Measurements from ENCODE around the gene SULT4A1. TPM values are rescaled to one million over a fixed set of nuclear protein-coding genes. Genes with fewer than 3 reads are reported as not detected.

SULT4A1 gene
- total and polyA plus RNA-seq, 2 of the 8 experiments (the other 6 are each of a cell fraction or from before 2014, with no cell fraction given): 9.1 to 11.8 TPM

- Histone ChIP-seq H2BK5ac (ENCODE audit: low read depth, low read length) (no peak overlapping the region; the same call in 1 of the 2 replicates), H3K27me3 (replicated peaks in 1 of 4; ENCODE audit: control insufficient read depth in 3 of 4, extremely low read depth in 1 of 4, insufficient read depth in 3 of 4, low read length in 3 of 4) (no peaks in the 10 kb centered on the region), H3K56ac (replicated peaks; ENCODE audit: insufficient read length, low read depth, low read length) (no peak overlapping the region), H2AFZ (ENCODE audit: low read length) (no peak overlapping the region), H4K91ac (replicated peaks; ENCODE audit: insufficient read length, low read length) (no peak overlapping the region), H2BK15ac (ENCODE audit: low read length) (no peak overlapping the region; the same call in 1 of the 2 replicates), H3K23ac (ENCODE audit: insufficient read length) (no peak overlapping the region), H2BK120ac (replicated peaks; ENCODE audit: low read depth, low read length) (no peak overlapping the region), H3K9me3 (ENCODE audit: insufficient read depth in 2 of 2, low read depth in 1 of 2, low read length in 1 of 2) (peaks cover 0 to 8% of the 10 kb centered on the region in 2 experiments; a peak in 1 of 4 replicates), H3K27ac (ENCODE audit: low read depth, low read length) (no peak overlapping the region), H3K79me2 (ENCODE audit: control insufficient read depth in 1 of 2, insufficient read depth in 2 of 2, low read length in 2 of 2) (peaks cover 0 to 71% of the 10 kb centered on the region in 2 experiments; a peak in 2 of 4 replicates), H4K5ac (ENCODE audit: insufficient read length, low read depth, low read length) (no peak overlapping the region), H4K8ac (ENCODE audit: extremely low read depth, insufficient read depth, low read length) (no peak overlapping the region), H3K9ac (replicated peaks in 1 of 4; ENCODE audit: extremely low read depth in 1 of 4, low read depth in 3 of 4, low read length in 3 of 4) (no peak overlapping the region), H3K4ac (replicated peaks; ENCODE audit: insufficient read length, low read depth, low read length) (no peak overlapping the region), H4K20me1 (replicated peaks in 1 of 2; ENCODE audit: control insufficient read depth in 1 of 2, insufficient read depth in 2 of 2, low read length in 2 of 2) (peaks cover 7 to 11% of the 10 kb centered on the region in 2 experiments), H2BK12ac (ENCODE audit: low read depth, low read length) (peak overlapping the region; percentile 97; the same call in 1 of the 2 replicates), H2AK5ac (ENCODE audit: low read depth, low read length) (no peak overlapping the region; the same call in 1 of the 2 replicates), H3K23me2 (ENCODE audit: low read depth, low read length) (peaks cover 4% of the 10 kb centered on the region; the same call in 1 of the 2 replicates), H3K4me1 (replicated peaks in 1 of 4; ENCODE audit: control insufficient read depth in 3 of 4, insufficient read depth in 4 of 4, low read length in 3 of 4) (peaks cover 0 to 10% (median under 1%) of the 10 kb centered on the region in 4 experiments; a peak in 6 of 7 replicates), H3K4me3 (ENCODE audit: extremely low read depth in 1 of 4, insufficient read depth in 2 of 4, low read depth in 3 of 4, low read length in 4 of 4) (no peak overlapping the region), H3K4me2 (ENCODE audit: insufficient read depth in 1 of 2, low read depth in 2 of 2, low read length in 2 of 2) (no peak overlapping the region), H2BK20ac (ENCODE audit: low read length) (no peak overlapping the region), H3K36me3 (ENCODE audit: control insufficient read depth in 2 of 4, insufficient read depth in 4 of 4, low read length in 3 of 4) (no peaks in the 10 kb centered on the region; a peak in 1 of 8 replicates), H3K79me1 (ENCODE audit: low read depth, low read length) (peaks cover 38% of the 10 kb centered on the region), H3K18ac (ENCODE audit: extremely low read depth, low read length) (no peak overlapping the region; the same call in 1 of the 2 replicates), H3K14ac (ENCODE audit: insufficient read length) (no peak overlapping the region)
- FAIRE-seq (no peak), DNase-seq (ENCODE audit: low read depth in 1 of 2, low spot score in 2 of 2) (no peak)
- ChIA-PET CTCF (ENCODE audit: partially characterized antibody) (interaction anchor here (0.6 to 3.7 kb wide), 9 partner anchors 9 to 674 kb away, joined by 3 to 24 read pairs (median 5); no protein-coding TSS in a partner anchor), POLR2A (ENCODE audit: partially characterized antibody) (interaction anchor here (1.0 to 2.0 kb wide), 6 partner anchors 8 to 30 kb away, joined by 3 to 7 read pairs (median 4); partner anchors contain the start of gene SULT4A1)
- TF ChIP-seq TCF12 (IDR thresholded peaks at IDR 0.05; ENCODE audit: low read depth, low read length) (no peak), BCL11A (IDR thresholded peaks at IDR 0.05; ENCODE audit: low read depth in 2 of 2, low read length in 2 of 2) (no peak), SP1 (IDR thresholded peaks at IDR 0.05; ENCODE audit: low read depth, low read length) (no peak), RFX5 (IDR thresholded peaks at IDR 0.05; ENCODE audit: borderline replicate concordance, low read depth, low read length) (no peak), SIRT6 (IDR thresholded peaks at IDR 0.05; ENCODE audit: low read length) (no peak), POU5F1 (IDR thresholded peaks at IDR 0.05; ENCODE audit: low read depth, low read length) (no peak), RBBP5 (IDR thresholded peaks at IDR 0.05; ENCODE audit: borderline replicate concordance, low read depth, low read length) (no peak), KDM5A (IDR thresholded peaks at IDR 0.05; ENCODE audit: low read length) (no peak), SRF (IDR thresholded peaks at IDR 0.05; ENCODE audit: low read depth, low read length) (no peak), SAP30 (IDR thresholded peaks at IDR 0.05; ENCODE audit: insufficient read depth, insufficient replicate concordance, low read length) (no peak), POLR2AphosphoS5 (IDR thresholded peaks at IDR 0.05; ENCODE audit: low read depth, low read length) (no peak)
- 89% methylated on average over 10 of the region's 10 CpGs; no CpG with 5 or more reads in 1 of the 2 experiments for WGBS, 2 experiments (ENCODE audit: extremely low coverage in 1 of 2, insufficient coverage in 1 of 2, insufficient read length in 1 of 2, insufficient replicate concordance in 2 of 2, low coverage in 1 of 2, low lambda C conversion rate in 2 of 2, missing lambda C conversion rate in 1 of 2)
Measured at GRCh38 chr22:43853328-43853931, 8.9 kb downstream of the SULT4A1 start.
